HepG2 (cell line): Measurements from ENCODE around the gene NOXO1. TPM values are rescaled to one million over a fixed set of nuclear protein-coding genes. Genes with fewer than 3 reads are reported as not detected.

Source experiments
- AFF4 ChIP-seq: sonication (generic); formaldehyde crosslinking; IDR thresholded peaks from 2 replicates; pipeline ENCODE4 v1.4.0; 2020; ENCODE audit warnings: missing genetic modification reagents
- ATF3 ChIP-seq: sonication (generic); formaldehyde crosslinking; IDR thresholded peaks from 2 replicates; pipeline ENCODE4 v1.4.0; 2020; ENCODE audit warnings: missing genetic modification reagents
- CAMTA2 ChIP-seq: sonication (generic); formaldehyde crosslinking; IDR thresholded peaks from 2 replicates; pipeline ENCODE4 v1.4.0; 2020; ENCODE audit warnings: mild to moderate bottlenecking, missing genetic modification reagents, borderline replicate concordance
- ETV6 ChIP-seq: sonication (generic); formaldehyde crosslinking; conservative IDR thresholded peaks from 2 replicates; pipeline ENCODE4 v1.4.0; 2020; ENCODE audit warnings: missing genetic modification reagents
- GABPA ChIP-seq, 2 experiments: IDR thresholded peaks; 2 replicates each; pipeline ENCODE4 v1.6.1; 2011 to 2016; ENCODE audit warnings: low read depth in 2 of 2, low read length in 1 of 2, missing biosample characterization in 1 of 2, missing genetic modification characterization in 1 of 2
- NFIB ChIP-seq: sonication (generic); formaldehyde crosslinking; IDR thresholded peaks from 2 replicates; pipeline ENCODE4 v1.9.0; 2021; ENCODE audit warnings: missing genetic modification reagents, mild to moderate bottlenecking, borderline replicate concordance
- SAP130 ChIP-seq: IDR thresholded peaks from 2 replicates; pipeline ENCODE4 v1.6.1; 2016; ENCODE audit warnings: low read depth
- TIGD3 ChIP-seq: sonication (generic); formaldehyde crosslinking; IDR thresholded peaks from 2 replicates; pipeline ENCODE4 v1.5.1; 2020; ENCODE audit warnings: mild to moderate bottlenecking, missing genetic modification reagents, borderline replicate concordance
- TRIM22 ChIP-seq: fragments of 450-650 bp; IDR thresholded peaks from 2 replicates; pipeline ENCODE4 v1.6.1; 2017
- ZNF329 ChIP-seq: sonication (generic); formaldehyde crosslinking; IDR thresholded peaks from 2 replicates; pipeline ENCODE4 v1.9.0; 2021; ENCODE audit warnings: low read depth, mild to moderate bottlenecking, missing genetic modification reagents
- ZNF460 ChIP-seq: sonication (generic); formaldehyde crosslinking; IDR thresholded peaks from 2 replicates; pipeline ENCODE4 v1.5.1; 2020; ENCODE audit warnings: missing genetic modification reagents, mild to moderate bottlenecking, borderline replicate concordance
- ZNF589 ChIP-seq: sonication (generic); formaldehyde crosslinking; conservative IDR thresholded peaks from 2 replicates; pipeline ENCODE4 v1.8.0; 2022; ENCODE audit warnings: mild to moderate bottlenecking, moderate library complexity, missing genetic modification reagents
- ZNF646 ChIP-seq: sonication (generic); formaldehyde crosslinking; IDR thresholded peaks from 2 replicates; pipeline ENCODE4 v1.9.0; 2021; ENCODE audit warnings: mild to moderate bottlenecking, missing genetic modification reagents
- ZNF746 ChIP-seq: sonication (generic); formaldehyde crosslinking; IDR thresholded peaks from 2 replicates; pipeline ENCODE4 v1.8.0; 2022; ENCODE audit warnings: mild to moderate bottlenecking, missing genetic modification reagents
- polyA plus RNA-seq, 8 experiments: library from polyadenylated mRNA; depleted of rRNA in 3 of 8; stranded (reverse) in 7 of 8; unstranded in 1 of 8; fragments of >200 nt; fragmentation: Illumina TruSeq in 4 of 8; extraction: Trizol in 4 of 8; gene quantifications; 2 replicates each; pipeline versions ENCODE4 v1.2.1 to v1.2.3, GENCODE V29; 2011 to 2016; ENCODE audit warnings: low read depth in 4 of 8, missing spikeins in 1 of 8, mixed read lengths in 1 of 8; ENCODE audit not compliant: insufficient read depth in 1 of 8
- total RNA-seq, 5 experiments: library from RNA; depleted of rRNA; stranded (reverse); fragments of >200 nt; fragmentation: Illumina TruSeq; extraction: Trizol; gene quantifications; 2 replicates each; pipeline ENCODE4 v1.2.3, GENCODE V29; 2016; ENCODE audit warnings: low read depth in 1 of 5

NOXO1 gene
- total and polyA plus RNA-seq, 2 of the 13 experiments (the other 11 are each of a cell fraction or from before 2014, with no cell fraction given) = 0.69 to 1.4 TPM

- TF ChIP-seq ZNF646 (CRISPR knock-in tag) (no peak), ETV6 (CRISPR knock-in tag) (no peak), ATF3 (CRISPR knock-in tag) (no peak), GABPA (IDR thresholded peaks at IDR 0.05; ENCODE audit: low read depth, low read length) (no peak), GABPA (CRISPR knock-in tag; IDR thresholded peaks at IDR 0.05; ENCODE audit: low read depth) (no peak; the same call in 1 of the 2 replicates), ZNF589 (CRISPR knock-in tag) (no peak), TIGD3 (CRISPR knock-in tag) (no peak), NFIB (CRISPR knock-in tag) (no peak), TRIM22 (no peak), SAP130 (CRISPR knock-in tag) (no peak), CAMTA2 (CRISPR knock-in tag) (no peak), ZNF746 (no peak), ZNF460 (CRISPR knock-in tag) (no peak), ZNF329 (CRISPR knock-in tag) (no peak), AFF4 (no peak)
Observed at GRCh38 chr16:1984347-1985225, 3.3 kb upstream of the NOXO1 start (continued).
